Activated CD4-positive, alpha-beta T cell treated with anti-CD3 and anti-CD28 coated beads for 4 hours (primary cell): ENCODE measurements around the gene KMT2D.

Source experiments
- DNase-seq, 2 donors: peaks; one replicate each; pipeline ENCODE4 v3.0.0-alpha.2; 2020

Gene KMT2D, protein sequence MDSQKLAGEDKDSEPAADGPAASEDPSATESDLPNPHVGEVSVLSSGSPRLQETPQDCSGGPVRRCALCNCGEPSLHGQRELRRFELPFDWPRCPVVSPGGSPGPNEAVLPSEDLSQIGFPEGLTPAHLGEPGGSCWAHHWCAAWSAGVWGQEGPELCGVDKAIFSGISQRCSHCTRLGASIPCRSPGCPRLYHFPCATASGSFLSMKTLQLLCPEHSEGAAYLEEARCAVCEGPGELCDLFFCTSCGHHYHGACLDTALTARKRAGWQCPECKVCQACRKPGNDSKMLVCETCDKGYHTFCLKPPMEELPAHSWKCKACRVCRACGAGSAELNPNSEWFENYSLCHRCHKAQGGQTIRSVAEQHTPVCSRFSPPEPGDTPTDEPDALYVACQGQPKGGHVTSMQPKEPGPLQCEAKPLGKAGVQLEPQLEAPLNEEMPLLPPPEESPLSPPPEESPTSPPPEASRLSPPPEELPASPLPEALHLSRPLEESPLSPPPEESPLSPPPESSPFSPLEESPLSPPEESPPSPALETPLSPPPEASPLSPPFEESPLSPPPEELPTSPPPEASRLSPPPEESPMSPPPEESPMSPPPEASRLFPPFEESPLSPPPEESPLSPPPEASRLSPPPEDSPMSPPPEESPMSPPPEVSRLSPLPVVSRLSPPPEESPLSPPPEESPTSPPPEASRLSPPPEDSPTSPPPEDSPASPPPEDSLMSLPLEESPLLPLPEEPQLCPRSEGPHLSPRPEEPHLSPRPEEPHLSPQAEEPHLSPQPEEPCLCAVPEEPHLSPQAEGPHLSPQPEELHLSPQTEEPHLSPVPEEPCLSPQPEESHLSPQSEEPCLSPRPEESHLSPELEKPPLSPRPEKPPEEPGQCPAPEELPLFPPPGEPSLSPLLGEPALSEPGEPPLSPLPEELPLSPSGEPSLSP (N-terminal part only)

DNA sequence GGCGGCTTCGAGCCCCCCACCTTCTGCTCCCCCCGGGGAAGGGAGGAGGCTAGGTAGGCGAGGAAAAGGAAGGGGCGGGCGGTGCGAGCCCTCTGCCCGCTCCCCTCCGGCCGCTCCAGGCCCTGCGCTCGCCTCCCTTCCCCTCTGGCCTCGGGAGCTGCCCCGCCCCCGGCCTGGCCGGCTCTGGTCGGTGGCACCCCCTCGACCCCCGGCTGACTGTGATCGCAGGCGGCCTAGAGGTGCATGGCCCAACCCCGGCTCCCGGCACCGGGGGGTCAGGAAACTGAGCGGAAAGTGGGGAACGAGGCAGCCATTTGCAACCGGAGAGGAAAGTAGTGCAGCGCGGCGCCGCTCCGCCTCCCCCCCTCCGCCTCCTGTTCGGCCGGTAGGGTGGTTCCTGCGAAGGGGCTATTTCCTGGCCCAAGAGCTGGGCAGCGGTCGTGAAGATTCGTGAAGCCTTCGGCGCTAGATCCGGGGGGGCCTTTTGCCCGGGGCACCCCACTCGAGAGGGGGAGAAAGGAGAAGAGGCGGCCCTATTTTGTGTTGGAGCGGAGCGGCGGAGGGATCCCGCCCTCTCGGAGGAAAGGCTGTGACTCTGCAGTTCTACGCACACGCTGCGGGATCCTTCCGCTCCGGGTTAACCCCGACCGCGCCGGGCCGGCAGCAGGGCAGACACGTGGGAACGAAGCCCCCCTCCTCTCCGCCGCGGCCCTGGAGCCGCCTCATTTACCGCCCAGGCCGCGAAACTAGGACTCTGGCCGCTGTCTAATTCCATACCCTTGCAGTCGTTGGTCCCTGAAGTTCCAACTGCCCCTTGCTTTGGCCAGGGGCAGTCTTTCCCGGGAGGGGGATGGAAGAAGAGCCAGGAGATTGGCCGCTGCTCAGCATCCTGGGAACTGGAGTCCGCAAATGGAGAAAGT is at the start of gene KMT2D:
KMT2D (minus strand) TSS at position 558 of the 920 bp plus-strand sequence. CDS start 5,470 bp downstream, outside the sequence.
- peak; percentile 87 to 92 for DNase-seq

DNA sequence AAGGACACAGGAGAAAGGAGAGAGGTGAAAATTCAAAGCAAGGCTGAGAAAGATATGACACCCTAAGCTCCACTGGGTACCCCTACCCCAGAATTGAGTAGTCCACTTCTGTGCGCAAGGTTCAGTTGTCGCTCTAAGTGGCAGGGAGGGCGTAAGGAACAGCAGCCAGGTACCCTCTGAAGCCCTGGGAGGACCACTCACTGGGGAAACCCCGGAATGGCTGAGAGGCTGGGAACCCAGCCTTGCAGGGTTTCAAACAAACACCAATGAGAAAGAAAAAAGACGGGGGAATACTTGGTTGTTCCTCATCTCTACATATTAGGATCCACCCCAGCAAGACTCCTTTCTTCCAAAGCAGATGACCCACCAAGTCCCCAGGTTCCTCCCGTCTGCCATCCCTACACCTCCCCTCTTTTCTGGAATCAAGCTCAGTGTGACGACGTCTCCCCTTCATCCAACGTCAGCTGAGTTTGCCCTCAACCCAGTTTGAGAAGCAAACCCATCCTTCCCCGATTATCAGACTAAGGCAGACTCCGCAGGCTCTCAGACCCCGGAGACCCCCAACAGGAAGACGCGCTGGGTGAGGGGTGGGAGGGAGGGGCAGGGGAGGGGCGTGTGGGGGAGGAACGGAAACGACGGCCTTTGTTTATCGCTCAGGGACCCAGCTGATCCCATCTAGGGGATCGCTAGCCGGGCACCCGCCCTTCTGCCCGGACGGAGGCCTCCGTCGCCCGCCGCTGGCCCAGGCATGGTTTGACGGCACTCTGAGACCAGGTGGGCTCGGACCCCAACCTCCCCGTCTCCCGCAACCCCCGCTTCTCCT is 49.3 kb upstream of the KMT2D start:
- DNase-seq = no peak

DNA sequence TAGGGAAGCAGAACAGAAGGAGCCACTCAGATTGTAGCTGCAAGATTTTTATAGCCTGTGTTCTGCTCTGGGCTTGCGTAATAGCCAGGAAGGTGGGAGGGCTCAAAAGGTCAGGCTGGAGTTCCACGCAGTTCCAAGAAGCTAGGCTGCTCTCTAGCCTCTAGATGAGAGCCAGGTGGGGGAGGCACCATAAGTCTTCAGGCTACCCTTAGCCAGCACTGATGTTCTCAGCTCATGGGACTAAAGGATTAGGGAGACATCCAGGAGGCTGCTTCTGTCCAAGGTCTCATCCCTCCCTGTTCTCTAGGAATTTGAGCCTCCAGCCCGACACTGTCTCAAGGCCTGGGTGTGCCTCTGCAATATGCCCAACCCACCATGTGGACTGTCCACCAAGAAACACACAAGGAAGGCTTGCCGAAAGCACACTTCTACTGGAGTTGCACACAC is 48.4 kb upstream of the KMT2D start:
- no peak for DNase-seq

DNA sequence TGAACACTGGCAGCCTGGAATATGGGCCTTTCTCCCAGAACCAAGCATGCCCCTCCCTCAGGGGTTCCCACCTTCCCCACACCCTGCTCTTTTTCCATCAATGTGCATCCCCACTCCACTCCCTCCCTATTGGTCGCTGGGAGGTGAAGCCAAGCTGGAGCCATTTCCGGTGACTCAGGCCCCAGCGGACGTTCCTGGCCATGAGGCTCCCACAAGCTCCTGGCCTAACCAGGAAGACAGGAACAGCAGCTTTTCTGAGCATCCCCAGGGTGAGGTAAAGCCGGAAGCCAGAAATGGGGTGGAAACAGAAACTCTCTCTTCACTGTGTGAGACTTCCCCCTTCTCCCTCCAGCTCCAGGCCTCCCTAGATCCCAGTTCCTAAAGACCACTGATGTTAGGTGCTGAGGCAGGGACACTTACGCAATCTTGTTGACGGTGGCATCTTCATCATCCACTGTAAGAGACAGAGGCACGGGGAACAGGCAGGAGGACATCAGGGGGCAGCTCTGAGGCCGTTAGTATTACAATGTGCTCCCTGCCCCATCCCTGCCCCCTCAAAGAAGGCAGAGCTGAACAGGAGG is 45.0 kb upstream of the KMT2D start:
- DNase-seq = no peak

DNA sequence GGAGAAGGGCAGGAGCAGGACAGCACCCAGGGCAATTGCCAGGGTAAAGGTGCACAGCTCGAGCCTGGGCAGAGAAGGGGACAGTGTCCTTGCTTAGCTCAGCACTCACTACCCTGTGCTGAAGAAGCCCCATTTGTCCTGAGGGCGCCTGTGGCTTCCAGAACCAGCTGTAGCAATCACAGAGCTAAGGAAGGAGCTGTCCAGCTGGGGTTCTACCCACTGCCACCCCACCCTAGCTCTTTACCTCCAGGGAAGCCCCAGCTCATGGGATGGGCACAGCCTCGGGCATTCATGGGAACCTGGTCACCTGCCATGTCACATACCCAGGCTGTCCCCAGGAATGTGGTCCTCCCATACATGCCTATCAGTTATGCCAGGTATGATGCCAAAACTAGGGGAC is 44.2 kb upstream of the KMT2D start:
- DNase-seq = no peak

DNA sequence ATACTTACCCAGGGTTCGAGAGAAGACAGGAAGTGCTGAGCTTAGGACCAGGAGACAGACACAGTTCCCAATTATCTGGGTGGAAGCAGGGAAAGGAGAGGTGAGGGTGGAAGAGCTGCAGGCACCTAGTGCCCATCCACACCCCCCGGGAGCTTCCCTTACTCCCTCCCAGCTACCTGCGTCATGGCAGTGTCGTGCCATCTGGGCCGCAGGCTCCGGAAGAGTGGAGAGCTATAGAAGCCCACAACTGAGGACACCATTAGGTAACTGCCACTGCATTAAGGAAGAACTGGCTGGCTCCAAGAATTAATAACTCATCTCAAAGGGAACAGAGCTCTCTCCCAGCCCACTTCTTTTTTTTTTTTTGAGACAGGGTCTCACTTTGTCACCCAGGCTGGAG is 39.8 kb upstream of the KMT2D start:
- DNase-seq = no peak

DNA sequence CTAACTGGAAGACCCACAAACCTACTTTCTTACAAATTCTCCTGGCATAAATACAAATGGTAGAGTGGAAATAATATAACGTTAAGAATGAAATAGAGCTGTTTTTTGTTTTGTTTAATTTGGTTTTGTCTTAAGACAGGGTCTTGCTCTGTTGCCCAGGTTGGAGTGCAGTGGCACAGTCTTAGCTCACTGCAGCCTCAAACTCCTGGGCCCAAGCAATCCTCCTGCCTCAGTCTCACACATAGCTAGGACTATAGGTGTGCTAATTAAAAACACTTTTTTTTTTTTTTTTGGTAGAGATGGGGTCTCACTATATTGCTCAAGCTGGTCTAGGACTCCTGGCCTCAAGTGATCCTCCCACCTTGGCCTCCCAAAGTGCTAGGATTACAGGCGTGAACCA is 38.1 kb upstream of the KMT2D start:
- no peak for DNase-seq

DNA sequence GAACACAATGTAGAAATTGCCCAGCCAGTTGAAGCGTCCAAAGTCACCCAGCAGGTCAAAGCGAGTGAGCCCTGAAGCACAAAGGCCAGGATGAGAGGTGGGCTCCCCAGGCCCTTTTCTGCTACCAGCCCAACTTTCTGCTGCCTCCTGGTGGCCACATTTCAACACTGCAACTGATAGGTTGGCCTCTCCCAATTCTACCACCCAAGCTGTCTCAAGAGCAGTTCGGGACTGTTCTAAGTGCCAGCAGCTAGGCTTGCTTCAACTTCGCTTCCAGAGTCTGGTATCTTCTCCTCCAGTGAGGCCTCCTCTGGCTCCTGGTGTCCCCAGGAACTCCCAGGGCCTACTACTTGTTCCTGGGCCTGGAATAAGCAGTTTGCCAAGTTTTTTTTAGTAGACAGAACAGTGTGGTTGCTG is 37.4 kb upstream of the KMT2D start:
- DNase-seq = peak; percentile 46 to 67

DNA sequence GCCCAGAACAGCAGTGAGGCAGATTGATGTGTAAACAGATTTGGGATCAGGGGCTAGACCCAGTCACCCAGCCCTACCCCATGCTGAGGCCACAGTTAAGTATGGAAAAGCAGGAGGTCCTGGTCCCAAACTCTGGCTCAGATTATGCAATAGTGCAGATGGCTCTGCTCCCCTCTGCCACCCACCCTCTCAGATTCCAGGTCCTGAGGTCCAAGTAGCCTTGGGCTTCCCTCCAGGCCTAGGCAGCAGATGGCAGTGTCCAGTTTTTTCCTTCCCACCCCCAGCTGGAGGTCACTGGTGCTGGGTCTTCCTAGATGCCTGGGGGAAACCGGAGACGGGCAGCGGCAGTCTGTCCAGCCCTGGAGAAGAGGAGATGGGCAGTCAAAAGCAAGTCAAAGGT is 36.8 kb upstream of the KMT2D start:
- DNase-seq = no peak

DNA sequence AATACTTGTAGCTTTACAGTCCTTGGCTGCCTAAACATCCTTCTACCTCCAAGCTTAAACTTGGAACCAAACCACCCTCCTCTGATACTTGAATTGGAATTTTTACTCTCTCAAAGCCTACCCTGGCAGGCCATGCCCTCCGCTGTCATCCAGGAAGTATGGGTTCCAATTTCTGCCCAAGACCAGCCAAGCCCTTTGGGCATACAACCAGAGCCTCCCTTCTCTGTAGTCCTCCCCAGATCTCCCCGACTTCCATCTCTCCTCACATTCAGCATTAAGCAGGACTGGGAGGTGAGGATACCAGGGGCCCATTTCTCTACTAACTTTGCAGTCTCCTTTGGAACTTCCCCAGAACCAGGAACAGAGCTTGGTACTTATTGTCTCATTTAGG is 34.4 kb upstream of the KMT2D start:
- DNase-seq = no peak

DNA sequence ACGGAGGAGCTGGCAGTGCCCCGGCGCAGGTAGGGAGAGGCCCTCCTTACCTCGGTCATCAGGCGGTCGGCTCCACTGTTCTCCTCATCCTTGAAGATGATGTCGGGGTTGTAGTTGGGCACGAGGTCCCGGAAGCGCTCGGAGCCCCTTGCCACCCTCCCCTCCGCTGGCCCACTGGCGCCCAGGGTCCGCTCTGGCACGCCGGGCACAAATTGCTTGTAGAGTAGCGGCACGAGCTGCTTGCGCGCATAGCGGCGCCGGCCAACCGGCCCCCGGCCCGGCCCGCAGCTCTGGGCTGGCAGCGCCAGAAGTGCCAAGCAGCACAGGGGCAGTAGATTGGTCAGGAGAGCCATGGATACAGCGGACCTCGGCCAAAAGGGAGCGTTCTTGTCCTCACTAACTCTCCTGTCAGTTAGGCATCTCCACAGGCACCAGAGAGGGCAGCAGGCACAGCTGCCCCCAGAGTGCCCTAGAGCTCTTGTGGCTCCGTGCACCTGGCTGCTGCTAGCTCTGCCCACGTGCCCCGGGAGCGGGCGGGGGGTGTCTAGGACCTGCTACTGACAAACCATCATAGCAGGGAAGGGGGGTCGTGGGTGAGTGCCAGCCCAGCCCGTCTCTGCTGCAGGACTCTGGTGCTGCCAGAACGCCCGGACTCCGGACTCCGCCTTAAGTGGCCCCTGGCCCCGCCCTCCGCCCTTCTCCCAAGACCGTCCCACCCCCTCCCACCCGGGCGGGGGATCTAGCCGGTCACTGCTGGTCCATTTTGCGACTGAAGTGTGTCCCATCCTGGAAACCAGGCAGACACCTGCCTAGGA is 33.8 kb upstream of the KMT2D start, which contains the start of gene DHH:
DHH (minus strand) TSS at position 642 of the 815 bp plus-strand sequence; CDS start at position 353, 289 bp downstream.
- DNase-seq = no peak

DNA sequence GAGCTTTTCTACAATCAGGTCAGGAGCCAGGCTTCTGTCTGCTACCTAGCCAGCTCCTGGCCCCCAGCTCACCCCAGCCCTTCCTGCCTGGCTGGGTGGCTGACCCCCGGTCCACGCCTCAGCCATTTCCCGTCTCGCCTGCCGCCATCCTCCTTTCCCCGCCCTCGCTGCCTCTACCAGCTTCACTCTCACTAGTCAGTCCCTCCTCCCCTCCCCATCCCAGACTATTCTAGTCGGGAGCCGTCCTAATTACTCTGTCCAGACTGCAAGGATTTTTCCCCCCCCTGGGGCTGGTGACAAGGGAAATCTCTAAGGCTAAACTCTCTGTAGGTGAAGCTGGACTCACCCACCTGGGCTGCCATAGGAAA is 33.2 kb upstream of the KMT2D start:
- DNase-seq = no peak

DNA sequence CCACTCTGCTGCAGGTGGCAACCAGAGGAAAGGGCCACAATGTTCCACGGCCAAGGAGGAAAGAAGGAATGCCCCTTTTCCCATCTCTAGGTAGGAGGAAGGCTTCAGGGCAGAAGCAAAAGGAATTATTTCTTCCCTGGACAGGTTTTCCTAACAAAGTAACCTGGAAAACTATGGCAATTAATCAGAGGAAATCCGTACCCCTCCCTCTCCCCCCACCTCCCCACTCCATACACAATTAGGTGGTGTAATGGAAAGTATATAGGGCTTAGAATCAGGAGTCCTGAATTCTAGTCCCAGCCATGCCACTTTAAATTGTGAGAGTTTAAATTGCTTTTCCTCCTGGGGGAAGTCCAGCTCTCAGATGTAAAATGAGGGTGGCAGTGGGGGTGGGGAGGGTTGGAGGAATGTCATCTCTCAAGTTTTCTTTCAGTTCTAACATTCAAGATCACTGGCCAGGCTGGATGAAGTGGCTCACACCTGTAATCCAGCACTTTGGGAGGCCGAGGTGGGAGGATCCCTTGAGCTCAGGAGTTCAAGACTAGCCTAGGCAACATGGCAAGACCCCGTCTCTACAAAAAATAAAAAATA is 32.3 kb upstream of the KMT2D start:
- no peak for DNase-seq

DNA sequence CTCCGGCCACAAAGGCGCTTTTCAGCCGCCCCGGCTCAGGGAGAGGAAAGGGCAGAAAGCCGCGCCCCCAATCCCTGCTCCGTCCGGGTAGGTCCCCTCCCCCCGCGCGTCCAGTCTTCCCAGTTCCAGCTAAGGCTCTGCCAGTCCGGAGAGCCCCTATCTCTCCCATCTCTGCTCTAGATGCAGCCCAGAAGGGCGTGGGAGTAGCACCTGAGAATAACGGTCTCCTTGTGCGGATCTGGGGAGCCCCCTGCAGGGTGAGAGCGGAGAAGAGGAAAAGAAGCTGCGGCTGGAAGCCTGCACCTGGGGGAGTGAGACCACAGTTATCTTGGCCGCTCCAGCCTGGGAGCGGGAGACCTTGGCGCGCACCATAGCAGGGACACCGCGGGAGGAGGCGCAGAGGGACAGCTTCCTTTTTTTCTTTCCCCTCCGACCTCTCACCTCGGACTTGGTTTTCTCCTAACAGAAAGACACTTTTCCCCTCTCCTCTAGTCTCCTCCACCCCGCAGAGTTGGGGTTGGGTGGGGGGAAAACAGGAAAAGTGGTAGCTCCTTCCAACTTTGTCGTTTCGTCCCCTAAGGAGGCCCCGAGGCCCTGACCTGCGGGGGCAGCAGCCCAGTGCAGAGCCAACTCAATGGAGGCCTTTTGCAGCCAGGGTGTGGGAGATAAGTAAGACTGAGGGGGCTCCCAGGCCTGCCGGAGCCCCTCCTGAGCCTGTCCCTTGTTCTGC is 31.7 kb upstream of the KMT2D start:
- peak; percentile 67 to 72 for DNase-seq

DNA sequence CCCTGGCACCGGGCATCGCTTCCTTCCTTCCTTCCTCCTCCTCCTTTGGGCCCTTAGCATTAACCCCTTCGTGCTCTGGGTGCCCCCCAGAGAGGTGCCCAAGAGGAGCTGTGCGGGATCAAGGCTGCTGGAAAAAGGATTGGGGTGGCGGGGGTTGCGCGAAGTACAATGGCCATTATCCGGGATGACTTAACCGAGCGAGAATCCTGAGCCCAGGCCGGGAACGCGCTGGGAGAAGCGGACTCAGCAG is 31.2 kb upstream of the KMT2D start:
- no peak for DNase-seq

DNA sequence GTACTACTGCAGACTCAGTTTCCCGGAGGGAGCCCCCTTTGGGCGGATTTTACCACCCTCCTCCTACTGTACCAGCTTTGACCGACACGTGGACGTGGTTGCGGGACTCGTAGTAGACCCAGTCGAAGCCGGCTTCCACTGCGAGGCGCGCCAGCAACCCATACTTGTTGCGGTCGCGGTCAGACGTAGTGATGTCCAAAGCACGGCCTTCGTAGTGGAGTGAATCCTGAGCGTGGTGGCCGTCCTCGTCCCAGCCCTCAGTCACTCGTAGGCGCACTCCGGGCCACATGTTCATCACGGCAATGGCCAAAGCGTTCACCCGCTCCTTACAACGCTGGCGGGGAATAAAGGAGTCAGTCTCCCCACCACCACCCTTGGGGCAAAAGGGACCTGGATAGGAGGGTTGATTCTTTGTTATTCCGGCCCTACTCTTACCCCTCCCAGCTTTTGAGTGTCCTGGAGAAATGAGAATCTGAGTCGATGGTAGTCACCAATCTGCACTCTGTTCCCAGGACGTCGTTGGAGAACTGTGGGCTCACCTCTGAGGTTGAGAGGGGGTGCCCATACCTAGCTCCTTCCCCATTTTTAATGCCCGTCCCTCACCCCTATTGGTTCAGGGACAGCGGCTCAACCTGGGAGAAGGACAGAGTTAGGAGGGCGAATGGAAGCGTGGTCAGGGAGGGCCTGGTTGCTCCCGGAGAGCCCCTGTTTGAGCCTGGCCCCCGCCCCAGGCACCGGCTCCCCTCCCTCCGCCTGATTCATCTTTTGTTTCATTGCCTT is 30.7 kb upstream of the KMT2D start:
- no peak for DNase-seq

DNA sequence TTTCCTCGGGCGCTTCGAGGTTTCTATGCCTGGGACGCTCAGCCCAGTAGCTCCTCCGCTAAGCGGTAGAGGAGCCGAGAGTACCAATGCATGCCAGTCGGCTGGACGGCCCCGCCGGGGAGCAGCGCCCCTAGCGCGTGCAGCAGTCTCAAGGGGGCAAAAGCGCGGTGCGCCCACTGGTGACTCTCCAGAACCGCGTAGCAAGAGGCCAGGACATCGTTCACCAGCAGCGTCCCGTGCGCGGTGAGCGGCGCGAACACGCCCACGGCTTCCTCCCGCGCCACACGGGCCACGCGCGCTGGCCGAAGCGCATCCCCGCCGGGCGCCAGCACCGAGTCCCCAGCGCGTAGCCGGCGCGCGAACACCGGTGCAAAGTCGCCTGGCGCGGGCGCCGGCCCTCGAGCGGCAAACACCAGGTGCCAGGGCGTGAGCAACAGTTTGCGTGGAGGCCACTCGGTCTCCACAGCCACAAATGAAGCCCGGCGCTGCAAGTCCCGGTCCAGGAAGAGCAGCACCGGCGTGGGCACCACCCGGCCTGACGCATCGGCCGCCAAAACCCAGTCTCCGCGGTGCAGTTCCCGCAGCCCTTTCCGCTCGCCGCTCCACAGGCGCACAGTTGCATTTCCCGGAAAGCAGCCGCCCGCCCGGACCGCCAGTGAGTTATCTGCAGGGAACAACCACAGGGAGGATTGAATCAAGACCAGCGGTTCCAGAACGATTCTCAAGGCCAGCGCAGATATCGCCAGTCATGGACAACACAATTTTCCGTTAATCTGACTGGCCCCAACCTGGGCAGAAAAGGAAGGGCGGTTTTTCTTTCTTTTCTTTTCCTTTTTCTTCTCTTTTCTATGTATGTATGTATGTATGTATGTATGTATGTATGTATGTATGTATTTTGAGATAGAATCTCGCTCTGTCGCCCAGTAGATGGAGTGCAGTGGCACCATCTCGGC is 29.5 kb upstream of the KMT2D start:
- peak in 1 of 2 donors; percentile 38 for DNase-seq

DNA sequence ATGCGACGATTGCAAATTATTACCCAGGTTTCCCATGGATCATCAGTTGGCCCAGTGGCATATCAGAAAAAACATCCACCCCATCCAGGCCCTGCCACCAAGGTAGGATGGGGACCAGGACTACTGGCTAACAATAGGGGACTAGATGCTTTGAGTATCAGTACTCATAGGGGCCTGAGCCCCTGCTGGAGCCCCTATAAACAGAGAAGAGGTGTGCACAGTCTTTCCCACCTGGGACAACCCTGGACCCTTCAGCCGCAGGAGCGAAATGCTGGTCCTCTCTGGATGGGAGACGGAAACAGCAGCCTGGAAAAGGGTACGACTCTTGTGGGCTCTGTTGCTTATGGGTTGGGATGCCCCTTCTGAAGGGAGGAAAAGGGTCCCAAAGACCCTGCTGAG is 28.3 kb upstream of the KMT2D start:
- DNase-seq = no peak
